Activated naive CD8-positive, alpha-beta T cell treated with anti-CD3 and anti-CD28 coated beads for 36 hours (primary cell): ENCODE measurements around the gene ARID5B. TPM values are rescaled to one million over a fixed set of nuclear protein-coding genes. Genes with fewer than 3 reads are reported as not detected.
A peak's percentile ranks its signal among the peaks of the same experiment; 100 is the strongest.

ENCODE experiments used
- DNase-seq: peaks from one replicate; pipeline ENCODE4 v3.0.0; 2021
- H3K27ac Mint-ChIP-seq: one replicate; pipeline ENCODE4 v1.8.0; 2022; ENCODE audit warnings: mild to moderate bottlenecking, moderate library complexity, mixed read lengths
- H3K27me3 Mint-ChIP-seq: one replicate; pipeline ENCODE4 v1.8.0; 2022; ENCODE audit warnings: mild to moderate bottlenecking, mixed read lengths
- H3K36me3 Mint-ChIP-seq: one replicate; pipeline ENCODE4 v1.8.0; 2021; ENCODE audit warnings: mild to moderate bottlenecking, mixed read lengths
- H3K4me1 Mint-ChIP-seq: one replicate; pipeline ENCODE4 v1.8.0; 2021; ENCODE audit warnings: mixed read lengths
- H3K4me3 Mint-ChIP-seq: one replicate; pipeline ENCODE4 v1.8.0; 2022; ENCODE audit warnings: mild to moderate bottlenecking, moderate library complexity, mixed read lengths
- H3K9me3 Mint-ChIP-seq: one replicate; pipeline ENCODE4 v1.8.0; 2022; ENCODE audit warnings: mixed read lengths
- total RNA-seq, 2 experiments: library from RNA; stranded (reverse); gene quantifications; one replicate each; pipeline ENCODE4 v1.2.3, GENCODE V29; 2021

The ARID5B gene
- total RNA-seq, 2 experiments from 2014 or later, result 16.5 to 17.1 TPM

DNA sequence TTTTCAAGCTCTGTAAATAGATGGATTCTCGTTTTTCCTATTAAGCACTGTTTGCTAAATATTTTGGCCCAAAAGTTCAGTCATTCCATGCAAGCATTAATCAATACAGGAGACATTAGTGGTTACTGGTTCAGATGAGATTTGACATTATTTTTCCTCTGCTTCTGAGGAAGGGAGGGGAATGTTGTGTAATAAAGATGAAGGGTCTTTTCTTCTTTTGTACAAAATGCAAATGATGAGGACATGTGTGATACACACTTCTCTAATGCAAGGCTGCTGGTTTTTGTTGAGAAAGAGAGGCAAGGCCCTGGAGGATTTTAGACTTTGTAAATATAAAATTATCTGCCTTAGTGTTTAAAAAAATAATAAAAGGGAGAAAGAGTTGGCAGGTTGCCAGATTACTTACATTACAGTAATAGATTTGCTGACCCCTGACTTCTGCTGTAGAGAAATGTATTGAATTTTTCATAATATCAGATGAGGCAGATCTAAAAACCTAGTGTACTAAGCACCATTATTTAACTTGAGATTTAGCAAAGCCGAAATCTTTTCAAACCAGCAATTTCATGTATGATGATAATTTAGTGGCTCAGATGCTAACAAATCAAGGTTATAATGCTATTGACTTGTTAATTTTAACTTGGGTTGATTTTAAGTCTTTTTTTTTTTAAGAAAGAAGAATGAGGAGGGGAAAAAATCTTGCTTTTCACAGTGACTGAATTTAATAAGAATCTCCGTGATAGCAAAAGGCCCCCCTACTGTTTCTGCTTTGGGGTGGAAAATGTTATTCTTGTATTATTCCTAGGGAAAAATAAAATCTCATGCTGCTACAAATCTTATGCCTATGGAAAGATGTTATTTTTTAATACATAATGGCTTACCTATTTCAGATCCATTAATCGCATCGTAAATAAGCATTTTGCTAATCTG, 180.1 kb downstream of the ARID5B start:
- Mint-ChIP-seq H3K36me3 (peaks cover 63% of the 10 kb centered on the region), H3K4me1 (peaks cover 63% of the 10 kb centered on the region), H3K4me3 (no peak overlapping the region), H3K9me3 (peaks cover 3% of the 10 kb centered on the region), H3K27ac (peak overlapping the region; percentile 85), H3K27me3 (no peaks in the 10 kb centered on the region)
- no peak for DNase-seq

DNA sequence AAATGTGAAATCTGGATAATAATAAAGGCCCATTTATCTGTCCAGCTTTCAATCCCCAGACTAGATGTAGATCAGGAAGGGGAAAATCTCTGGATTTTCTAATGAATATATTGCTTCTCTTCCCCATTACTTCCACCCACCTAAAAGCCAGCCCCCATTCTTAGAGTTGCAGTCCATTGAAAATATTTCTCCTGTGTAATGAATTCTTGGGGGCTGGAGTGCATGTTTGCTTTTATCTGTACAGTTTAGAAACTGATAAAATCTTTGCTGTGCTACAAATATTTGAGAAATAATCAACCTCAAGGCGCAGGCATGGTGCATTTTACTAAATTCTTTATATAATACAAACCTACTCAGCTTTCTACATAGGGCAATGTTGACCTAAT, 180.8 kb downstream of the ARID5B start:
- Mint-ChIP-seq H3K27me3 (no peaks in the 10 kb centered on the region), H3K36me3 (peaks cover 62% of the 10 kb centered on the region), H3K27ac (peak overlapping the region; percentile 85), H3K4me3 (peak overlapping the region; percentile 60), H3K9me3 (peaks cover 3% of the 10 kb centered on the region), H3K4me1 (peaks cover 57% of the 10 kb centered on the region)
- no peak for DNase-seq

DNA sequence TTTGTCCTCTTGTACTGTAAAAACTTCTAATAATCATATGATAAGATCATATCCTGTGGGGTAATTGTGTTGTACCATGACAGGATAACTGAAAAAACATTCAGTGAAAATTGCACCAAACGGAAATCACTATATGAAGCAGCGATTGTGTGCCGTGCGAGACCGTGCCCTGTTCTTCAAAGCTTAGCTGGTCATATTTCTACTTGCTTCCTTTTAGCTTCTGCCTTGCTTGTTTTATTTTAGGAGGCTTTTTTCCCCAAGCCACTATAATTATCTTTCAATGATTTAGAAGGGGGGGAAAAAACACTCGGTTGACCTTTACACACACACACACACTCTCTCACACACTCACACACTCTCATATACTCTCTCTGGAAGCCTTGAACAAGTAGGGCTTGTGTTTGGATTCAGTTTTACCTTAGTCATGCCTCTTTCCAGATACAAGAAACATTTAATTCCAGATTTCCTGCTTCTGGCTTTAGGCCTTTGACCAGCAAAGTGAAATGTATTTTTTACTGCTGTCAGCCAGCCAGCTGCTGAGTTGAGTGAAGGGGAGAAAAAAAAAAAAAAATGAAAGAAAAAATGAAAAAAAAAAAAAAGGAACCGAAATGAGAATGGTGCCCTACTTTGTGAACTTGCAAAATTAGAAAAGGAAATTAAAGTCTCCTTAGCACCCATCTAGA, 181.4 kb downstream of the ARID5B start:
- H3K9me3 Mint-ChIP-seq, result no peaks in the 10 kb centered on the region
- H3K27ac Mint-ChIP-seq, result peak overlapping the region; percentile 85
- H3K36me3 Mint-ChIP-seq, result peaks cover 61% of the 10 kb centered on the region
- peak overlapping the region; percentile 60 for H3K4me3 Mint-ChIP-seq
- peaks cover 55% of the 10 kb centered on the region for H3K4me1 Mint-ChIP-seq
- no peaks in the 10 kb centered on the region for H3K27me3 Mint-ChIP-seq
- DNase-seq, result peak; percentile 29

DNA sequence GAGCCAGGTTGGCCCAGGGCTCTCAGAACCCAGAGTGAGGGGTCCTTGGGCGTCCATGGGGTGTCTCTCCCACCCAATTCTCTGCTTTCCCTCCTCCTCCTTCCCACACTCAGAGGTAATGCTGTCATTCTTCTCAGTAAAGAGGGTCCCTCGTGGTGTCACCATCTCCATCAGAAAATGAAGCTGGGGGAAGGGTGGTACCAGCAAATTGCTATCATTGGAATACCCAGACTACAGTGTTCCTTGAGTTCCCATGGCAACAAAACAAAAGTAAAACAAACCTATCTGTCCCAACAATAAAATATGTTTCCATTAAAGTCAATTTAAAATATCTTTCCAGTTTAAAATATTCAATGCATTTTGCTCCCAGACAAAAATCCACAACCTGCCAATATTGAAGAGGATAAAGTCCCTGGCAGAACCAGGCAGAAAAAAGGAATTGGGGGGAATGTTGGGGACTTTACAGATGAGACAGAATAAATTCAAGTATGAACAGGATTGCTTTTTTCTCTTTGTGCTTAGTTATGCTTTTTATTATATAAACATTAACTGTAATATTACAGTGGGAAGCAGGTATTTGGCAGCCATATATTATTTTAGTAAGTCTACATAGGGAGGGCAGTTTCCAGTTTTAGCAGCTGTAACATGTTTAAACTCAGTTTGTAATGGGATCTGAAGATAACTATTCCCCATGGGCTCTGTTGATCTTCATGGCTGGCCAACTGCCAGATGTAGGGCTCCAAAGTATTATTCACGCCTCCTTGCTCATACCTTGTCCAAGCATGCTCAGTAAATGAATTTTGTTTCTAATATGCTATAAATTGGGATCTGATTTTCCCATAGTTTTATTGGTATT, 182.1 kb downstream of the ARID5B start:
- H3K4me3 Mint-ChIP-seq, result peak overlapping the region; percentile 60
- no peaks in the 10 kb centered on the region for H3K9me3 Mint-ChIP-seq
- peaks cover 59% of the 10 kb centered on the region for H3K4me1 Mint-ChIP-seq
- H3K27ac Mint-ChIP-seq, result peak overlapping the region; percentile 85
- H3K36me3 Mint-ChIP-seq, result peaks cover 61% of the 10 kb centered on the region
- no peaks in the 10 kb centered on the region for H3K27me3 Mint-ChIP-seq
- DNase-seq, result no peak

DNA sequence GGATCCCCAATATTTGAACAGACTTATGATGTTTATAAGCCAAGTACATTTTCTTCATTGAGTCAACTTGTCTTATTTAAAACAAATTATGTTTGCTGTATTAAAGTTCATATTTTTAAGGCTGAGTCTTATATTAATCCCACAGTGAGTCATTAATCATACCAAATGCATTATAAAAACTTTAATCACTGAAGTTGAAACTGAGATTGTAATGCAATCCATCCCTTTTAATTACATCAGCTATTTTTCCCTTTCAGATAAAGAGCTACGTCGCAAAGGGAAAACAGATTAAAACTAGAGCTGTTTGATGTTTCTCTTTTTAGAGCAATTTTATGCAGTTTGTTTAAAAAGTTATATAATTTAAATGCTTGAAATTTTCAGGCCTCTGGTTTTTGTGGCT, 183.0 kb downstream of the ARID5B start:
- H3K36me3 Mint-ChIP-seq, result peaks cover 62% of the 10 kb centered on the region

DNA sequence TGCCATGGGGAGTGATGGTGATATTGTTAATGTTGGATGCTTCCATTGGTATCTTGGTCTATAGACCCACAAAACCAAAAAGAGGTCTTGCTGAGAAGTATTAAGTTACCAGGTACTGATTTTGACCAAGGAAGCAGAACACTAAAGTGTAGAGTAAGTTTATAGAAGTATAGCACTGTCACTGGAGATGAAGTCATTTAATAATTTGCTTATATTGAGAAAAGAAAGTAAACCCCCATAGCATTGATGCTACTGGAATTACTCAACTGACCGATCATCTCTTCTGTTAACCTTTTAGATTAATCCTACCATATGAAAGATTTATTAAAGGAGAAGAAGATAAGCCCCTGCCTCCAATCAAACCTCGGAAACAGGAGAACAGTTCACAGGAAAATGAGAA, 183.9 kb downstream of the ARID5B start:
- H3K4me3 Mint-ChIP-seq, result no peak overlapping the region
- H3K27me3 Mint-ChIP-seq, result no peaks in the 10 kb centered on the region
- peak overlapping the region; percentile 93 for H3K27ac Mint-ChIP-seq
- peaks cover 56% of the 10 kb centered on the region for H3K4me1 Mint-ChIP-seq
- DNase-seq, result no peak
- peaks cover 62% of the 10 kb centered on the region for H3K36me3 Mint-ChIP-seq
- H3K9me3 Mint-ChIP-seq, result no peaks in the 10 kb centered on the region

More for the DNA sequence above, 183.0 kb downstream of the ARID5B start:
- no peaks in the 10 kb centered on the region for H3K27me3 Mint-ChIP-seq
- DNase-seq, result no peak
- H3K9me3 Mint-ChIP-seq, result no peaks in the 10 kb centered on the region
- H3K4me1 Mint-ChIP-seq, result peaks cover 59% of the 10 kb centered on the region
- H3K27ac Mint-ChIP-seq, result peak overlapping the region; percentile 93
- no peak overlapping the region for H3K4me3 Mint-ChIP-seq

DNA sequence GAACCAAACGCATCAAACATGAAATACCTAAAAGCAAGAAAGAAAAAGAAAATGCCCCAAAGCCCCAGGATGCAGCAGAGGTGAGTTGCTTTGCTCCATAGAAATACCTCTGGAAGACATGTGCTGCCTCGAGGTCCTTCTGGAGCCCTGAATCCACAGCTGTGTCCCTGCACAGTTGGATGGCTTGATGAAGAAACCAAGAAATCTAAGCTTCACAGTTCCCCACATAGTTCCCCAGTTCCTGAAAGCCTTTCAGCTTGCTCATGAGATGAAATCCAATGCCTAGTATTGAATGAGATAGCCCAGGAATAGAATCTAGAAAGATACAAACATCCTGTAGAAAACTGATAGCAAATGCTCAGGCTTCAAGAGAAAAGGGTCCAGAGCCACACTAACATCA, 184.3 kb downstream of the ARID5B start:
- peak overlapping the region; percentile 93 for H3K27ac Mint-ChIP-seq

DNA sequence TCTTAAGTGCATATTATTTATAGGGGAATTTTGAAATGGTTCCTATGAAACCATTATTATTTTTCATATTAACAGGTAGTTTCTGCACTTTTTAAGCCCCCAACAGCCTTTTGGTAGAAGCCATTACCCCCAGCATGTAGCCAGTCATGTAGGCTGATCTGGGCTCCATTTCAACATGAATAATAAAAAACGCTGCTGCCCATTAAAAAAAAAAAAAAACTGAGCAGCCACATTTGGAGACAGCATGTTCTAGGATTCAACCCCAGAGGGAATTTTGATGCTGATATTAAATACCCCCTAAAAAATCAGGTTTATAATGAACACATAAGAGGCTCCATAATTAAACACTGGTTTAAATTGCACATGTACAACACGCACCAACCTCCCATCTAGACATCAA, 185.8 kb downstream of the ARID5B start:
- H3K27ac Mint-ChIP-seq, result no peak overlapping the region
- peaks cover 40% of the 10 kb centered on the region for H3K4me1 Mint-ChIP-seq

More for the DNA sequence above, 184.3 kb downstream of the ARID5B start:
- no peaks in the 10 kb centered on the region for H3K27me3 Mint-ChIP-seq
- H3K4me1 Mint-ChIP-seq, result peaks cover 55% of the 10 kb centered on the region
- H3K9me3 Mint-ChIP-seq, result no peaks in the 10 kb centered on the region
- no peak overlapping the region for H3K4me3 Mint-ChIP-seq
- no peak for DNase-seq
- H3K36me3 Mint-ChIP-seq, result peaks cover 63% of the 10 kb centered on the region

DNA sequence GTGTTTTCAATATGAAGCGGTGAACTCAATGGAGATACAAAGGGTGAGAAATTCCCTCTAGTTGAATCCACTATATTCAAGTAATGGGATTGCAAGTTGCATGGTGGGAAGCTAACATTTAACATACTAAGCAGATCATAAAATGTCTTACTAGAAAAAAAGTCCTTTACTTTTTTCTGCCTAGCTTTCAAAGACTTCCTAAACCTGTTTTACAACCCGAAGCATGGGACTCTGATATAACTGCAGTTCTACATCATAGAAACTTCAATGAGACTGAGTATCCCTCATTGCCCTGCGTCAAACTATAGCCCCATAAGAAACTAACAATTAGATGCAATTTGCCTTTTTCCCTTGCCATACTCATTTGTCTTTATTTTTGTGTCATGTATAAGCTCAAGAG, 187.3 kb downstream of the ARID5B start:
- DNase-seq, result no peak
- H3K4me3 Mint-ChIP-seq, result no peak overlapping the region
- no peaks in the 10 kb centered on the region for H3K9me3 Mint-ChIP-seq
- peaks cover 26% of the 10 kb centered on the region for H3K4me1 Mint-ChIP-seq
- H3K36me3 Mint-ChIP-seq, result peaks cover 82% of the 10 kb centered on the region
- no peak overlapping the region for H3K27ac Mint-ChIP-seq
- H3K27me3 Mint-ChIP-seq, result no peaks in the 10 kb centered on the region

More for the DNA sequence above, 185.8 kb downstream of the ARID5B start:
- Mint-ChIP-seq H3K9me3 (no peaks in the 10 kb centered on the region), H3K27me3 (no peaks in the 10 kb centered on the region), H3K4me3 (no peak overlapping the region), H3K36me3 (peaks cover 71% of the 10 kb centered on the region)
- no peak for DNase-seq

DNA sequence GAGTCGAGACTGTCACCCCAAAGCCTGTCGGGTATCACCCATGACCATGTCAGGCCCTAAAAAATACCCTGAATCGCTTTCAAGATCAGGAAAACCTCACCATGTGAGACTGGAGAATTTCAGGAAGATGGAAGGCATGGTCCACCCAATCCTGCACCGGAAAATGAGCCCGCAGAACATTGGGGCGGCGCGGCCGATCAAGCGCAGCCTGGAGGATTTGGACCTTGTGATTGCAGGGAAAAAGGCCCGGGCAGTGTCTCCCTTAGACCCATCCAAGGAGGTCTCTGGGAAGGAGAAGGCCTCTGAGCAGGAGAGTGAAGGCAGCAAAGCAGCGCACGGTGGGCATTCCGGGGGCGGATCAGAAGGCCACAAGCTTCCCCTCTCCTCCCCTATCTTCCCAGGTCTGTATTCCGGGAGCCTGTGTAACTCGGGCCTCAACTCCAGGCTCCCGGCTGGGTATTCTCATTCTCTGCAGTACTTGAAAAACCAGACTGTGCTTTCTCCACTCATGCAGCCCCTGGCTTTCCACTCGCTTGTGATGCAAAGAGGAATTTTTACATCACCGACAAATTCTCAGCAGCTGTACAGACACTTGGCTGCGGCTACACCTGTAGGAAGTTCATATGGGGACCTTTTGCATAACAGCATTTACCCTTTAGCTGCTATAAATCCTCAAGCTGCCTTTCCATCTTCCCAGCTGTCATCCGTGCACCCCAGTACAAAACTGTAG, 191.0 kb downstream of the ARID5B start:
- H3K4me1 Mint-ChIP-seq, result peaks cover 10% of the 10 kb centered on the region
- H3K27ac Mint-ChIP-seq, result no peak overlapping the region
- H3K36me3 Mint-ChIP-seq, result peaks cover 82% of the 10 kb centered on the region
- no peaks in the 10 kb centered on the region for H3K27me3 Mint-ChIP-seq
- H3K4me3 Mint-ChIP-seq, result no peak overlapping the region
- no peaks in the 10 kb centered on the region for H3K9me3 Mint-ChIP-seq
- no peak for DNase-seq

DNA sequence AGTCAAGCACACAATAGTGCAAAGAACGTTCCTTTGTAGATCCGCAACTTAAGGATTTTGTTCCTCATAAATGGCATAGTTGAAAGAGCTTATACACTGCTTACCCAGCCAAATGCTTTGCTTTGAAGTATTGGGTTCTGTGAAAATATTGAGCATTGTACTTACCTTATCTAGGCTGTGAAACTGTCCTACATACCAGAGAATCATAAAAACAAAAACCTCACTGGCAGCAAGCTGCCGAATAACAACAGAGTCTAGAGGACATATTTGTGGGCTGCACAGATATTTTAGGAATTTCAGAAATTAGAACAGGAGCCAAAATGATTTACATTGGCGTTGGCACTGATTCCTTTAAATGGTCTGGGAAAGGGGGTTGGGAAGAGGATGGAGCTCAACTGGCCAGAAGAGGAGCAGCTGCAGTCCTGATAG, 192.4 kb downstream of the ARID5B start:
- Mint-ChIP-seq H3K4me3 (no peak overlapping the region), H3K27me3 (no peaks in the 10 kb centered on the region), H3K4me1 (peaks cover 8% of the 10 kb centered on the region), H3K36me3 (peaks cover 78% of the 10 kb centered on the region), H3K27ac (no peak overlapping the region), H3K9me3 (peaks cover 4% of the 10 kb centered on the region)
- DNase-seq, result no peak

DNA sequence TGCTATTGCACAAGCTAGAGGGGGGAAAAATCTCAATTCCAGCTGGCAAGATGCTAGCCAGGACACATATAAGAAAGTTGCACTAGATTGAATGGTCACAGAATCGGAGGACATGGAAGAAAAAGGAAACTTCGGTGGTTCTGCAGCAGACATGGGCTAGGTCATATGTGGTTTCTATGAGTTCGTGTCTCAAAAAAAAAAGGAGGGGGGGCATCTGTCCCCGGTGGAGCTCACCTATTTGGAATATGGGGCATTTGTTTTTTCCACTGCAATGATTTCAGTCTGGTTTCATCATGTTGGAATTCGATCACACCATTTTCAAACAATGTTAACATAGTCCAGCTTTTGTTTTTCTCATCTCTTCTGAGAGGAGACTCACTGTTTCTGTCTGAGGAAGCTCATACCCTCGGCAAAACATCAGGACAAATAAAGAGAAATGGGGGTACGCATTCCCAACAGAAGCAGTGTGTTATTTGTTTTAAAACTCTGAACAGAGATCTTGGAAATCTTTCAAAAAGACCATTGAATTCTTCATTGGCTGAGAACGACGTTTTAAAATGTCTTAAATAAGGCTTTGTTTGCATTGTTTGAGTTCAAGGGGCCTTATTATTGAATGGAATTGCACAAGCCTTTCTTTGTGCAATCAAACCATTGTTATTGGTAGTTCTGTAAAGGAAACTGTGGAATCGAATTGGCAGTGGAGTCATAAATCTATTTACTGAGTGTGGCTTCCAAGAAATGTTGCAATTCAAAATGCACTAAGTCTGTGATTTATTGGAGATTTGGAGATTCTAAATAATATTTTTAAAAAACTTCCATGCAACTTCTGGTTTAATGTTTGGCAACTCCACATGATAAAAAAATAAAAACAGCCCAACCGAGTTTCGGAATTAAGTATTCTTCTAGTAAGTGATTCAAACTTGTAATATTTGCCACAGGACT, 194.0 kb downstream of the ARID5B start:
- Mint-ChIP-seq H3K27ac (no peak overlapping the region), H3K4me1 (peaks cover 7% of the 10 kb centered on the region), H3K4me3 (no peak overlapping the region), H3K36me3 (peaks cover 64% of the 10 kb centered on the region), H3K27me3 (no peaks in the 10 kb centered on the region), H3K9me3 (peaks cover 4% of the 10 kb centered on the region)
- DNase-seq, result no peak

DNA sequence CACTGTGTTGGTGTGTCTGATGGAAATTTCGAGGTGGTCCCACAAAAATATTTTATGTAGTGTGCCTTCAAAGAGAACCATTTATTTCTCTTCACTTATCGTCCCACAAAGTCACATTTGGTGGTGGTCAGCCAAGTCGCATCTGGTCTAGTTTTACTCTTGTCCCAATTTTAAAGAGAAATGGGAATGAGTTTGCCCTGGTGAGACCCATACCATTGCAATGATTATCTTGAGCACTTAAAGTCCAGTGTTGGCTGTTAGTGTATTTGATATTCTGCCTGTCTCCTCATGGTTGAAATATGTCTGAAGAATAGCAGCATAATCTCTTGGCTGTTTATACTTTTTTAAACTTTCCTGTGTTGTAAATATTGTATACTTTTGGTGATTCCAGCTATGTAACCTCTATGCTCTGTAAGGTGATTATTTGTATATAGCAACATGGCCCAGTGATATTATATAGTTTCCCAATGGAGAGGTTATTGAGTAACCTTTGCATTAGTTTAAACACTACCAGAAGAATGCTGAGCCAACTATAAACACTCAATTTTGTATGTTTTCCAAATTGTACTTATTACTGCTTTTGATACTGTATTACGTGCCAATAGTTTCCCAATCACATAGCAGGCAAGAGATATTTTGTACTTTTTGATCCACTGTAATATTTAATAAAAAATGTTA, 194.9 kb downstream of the ARID5B start:
- DNase-seq, result no peak
- Mint-ChIP-seq H3K27me3 (no peaks in the 10 kb centered on the region), H3K9me3 (peaks cover 4% of the 10 kb centered on the region), H3K4me1 (peaks cover 7% of the 10 kb centered on the region), H3K4me3 (no peak overlapping the region), H3K27ac (peak overlapping the region; percentile 29), H3K36me3 (peaks cover 54% of the 10 kb centered on the region)
